IPS DF 4.7 (cell line): ENCODE data around the gene RASA3.

Experiments
- DNase-seq: peaks from one replicate; pipeline ENCODE4 v3.0.0-alpha.2; 2013; ENCODE audit warnings: low spot score; ENCODE audit errors: extremely low read depth

Gene RASA3

GRCh38 chr13:114010401-114011101 lies 121.9 kb downstream of the RASA3 start:
- DNase-seq, result no peak

- DNase-seq, result no peak
Measured at GRCh38 chr13:114009590-114010400, 122.6 kb downstream of the RASA3 start.

GRCh38 chr13:114008964-114009589 lies 123.3 kb downstream of the RASA3 start:
- DNase-seq, result no peak

DNA sequence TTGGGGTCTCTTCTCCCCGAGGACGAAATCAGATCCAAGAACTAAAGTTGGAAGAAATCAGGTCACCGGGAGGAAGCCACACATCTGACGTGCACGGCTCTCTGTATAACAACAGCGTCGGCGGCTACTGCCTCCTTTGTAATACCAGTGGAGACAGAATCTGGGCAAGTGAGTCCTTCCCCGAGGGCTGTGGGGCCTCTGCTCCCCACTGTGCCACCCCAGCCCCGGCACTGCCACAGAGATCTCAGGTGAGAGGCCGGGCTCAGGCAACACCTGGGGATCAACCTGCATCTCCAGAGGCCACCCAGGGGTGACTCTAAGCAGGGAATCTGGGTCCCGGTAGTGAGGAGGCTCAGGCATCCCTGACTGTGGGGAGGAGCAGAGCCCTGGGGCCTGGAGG lies 124.9 kb downstream of the RASA3 start:
- DNase-seq, result no peak

- no peak for DNase-seq
Measured at GRCh38 chr13:114005206-114005724, 127.2 kb downstream of the RASA3 start.

- DNase-seq, result no peak
Measured at GRCh38 chr13:114004420-114005205, 127.8 kb downstream of the RASA3 start.

- DNase-seq, result no peak
Measured at GRCh38 chr13:114002771-114003321, 129.6 kb downstream of the RASA3 start.

DNA sequence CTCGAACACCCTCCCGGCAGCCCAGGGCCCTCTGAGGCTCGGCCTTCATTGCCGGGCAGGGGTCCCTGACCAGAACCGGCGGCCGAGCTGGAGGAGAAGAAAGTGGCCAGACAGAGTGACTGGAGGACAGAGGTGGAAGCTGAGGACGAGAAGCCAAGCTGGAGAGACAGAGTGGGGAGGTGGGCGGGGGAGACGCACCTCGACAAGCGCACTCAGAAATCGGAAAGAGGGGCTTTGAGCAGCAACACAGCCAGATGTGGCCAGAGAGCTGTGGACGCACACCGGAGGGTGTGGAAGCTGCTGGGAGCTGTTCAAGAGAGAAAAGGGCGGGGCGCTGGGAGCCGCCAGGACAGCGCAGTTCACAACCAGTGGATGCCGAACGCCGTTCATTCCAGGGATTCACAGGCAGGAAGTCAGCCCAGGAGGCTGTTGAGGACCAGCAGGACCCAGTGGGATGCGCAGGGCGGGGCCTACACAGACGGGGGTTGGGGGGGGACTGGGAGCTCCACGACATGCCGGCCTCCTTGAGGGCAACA lies 130.3 kb downstream of the RASA3 start:
- no peak for DNase-seq

GRCh38 chr13:114001331-114002008 lies 131.0 kb downstream of the RASA3 start:
- no peak for DNase-seq

DNA sequence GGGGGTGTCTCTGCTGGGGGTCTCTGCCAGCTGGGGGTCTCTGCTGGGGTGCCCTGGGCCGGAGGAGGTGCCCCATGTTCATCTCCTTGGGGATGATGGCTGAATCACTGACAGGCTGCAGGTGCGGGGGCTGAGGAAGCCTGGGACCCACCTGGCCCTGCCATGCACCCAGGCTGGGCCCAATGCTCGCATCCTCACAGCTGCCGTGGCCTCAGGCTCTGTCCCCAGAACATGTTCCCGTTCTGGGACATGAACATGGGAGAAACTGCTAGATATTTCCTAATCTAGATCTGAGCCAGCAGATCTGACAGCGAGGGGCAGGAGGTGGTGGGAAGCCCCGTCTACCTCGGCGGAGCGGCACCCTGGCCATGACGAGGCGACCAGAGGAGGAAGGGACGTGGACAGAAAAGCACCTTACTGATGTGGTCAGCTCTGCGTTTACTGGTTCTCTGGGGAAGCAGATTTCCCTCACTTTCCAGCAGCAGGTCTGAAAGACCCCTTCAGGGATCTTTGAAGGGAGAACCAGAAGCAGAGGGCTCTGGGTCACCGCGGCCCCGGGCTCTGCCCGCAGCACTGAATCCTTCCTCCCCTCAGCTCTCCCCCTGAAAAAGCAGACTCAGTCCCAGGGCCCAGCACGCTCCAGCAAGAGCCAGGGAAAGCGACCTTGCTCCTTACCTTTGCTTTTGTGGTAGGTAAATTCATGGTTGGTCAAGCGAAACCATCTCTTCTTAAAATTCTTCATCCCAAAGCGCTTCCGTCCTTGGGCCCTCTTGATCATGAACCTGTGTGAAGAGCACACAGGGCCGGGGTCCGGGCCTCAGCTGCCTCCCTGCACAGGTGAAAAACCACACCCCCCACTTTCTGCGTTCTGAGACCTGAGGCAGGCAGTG lies 132.0 kb downstream of the RASA3 start:
- no peak for DNase-seq

GRCh38 chr13:113999618-113999910 lies 132.9 kb downstream of the RASA3 start:
- no peak for DNase-seq

DNA sequence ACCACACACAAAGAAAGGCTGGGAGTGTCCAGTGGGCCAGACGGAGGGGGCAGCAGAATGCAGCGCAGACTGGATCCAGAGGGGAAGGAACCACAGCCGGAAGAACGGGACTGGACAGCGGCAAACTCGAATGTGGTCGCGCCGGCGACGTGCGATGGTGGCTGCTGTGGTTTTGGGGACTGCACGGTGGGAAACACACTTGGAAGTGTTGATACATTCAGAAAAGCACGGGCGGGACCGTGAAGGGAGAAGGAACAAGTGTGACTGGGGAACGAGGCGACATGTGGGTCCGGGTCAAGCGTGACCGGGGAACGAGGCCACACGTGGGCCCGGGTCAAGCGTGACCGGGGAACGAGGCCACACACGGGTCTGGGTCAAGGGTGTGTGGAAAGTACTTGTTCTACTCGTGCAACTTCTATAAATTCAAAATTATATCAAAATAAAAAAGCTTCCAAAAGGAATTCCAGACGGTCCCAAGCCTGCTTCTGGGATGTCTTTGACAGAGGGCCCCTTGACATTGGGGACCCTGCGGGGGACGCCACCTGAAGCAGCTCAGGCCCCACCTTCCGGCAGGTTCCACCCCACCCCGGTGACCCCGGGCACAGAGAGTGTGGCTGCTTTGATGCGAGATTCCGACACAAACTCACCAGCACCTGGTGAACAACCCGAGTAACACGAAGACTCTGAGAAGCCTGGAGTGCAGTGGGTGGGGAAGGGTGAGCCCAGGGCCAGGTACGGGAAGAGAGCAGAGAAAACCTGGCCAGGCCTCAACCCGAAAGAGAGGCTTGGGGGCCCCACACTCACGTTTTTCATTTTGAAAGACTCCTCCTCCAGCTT lies 133.4 kb downstream of the RASA3 start:
- DNase-seq, result no peak

- DNase-seq, result no peak
Measured at GRCh38 chr13:113997845-113998751, 134.3 kb downstream of the RASA3 start.

DNA sequence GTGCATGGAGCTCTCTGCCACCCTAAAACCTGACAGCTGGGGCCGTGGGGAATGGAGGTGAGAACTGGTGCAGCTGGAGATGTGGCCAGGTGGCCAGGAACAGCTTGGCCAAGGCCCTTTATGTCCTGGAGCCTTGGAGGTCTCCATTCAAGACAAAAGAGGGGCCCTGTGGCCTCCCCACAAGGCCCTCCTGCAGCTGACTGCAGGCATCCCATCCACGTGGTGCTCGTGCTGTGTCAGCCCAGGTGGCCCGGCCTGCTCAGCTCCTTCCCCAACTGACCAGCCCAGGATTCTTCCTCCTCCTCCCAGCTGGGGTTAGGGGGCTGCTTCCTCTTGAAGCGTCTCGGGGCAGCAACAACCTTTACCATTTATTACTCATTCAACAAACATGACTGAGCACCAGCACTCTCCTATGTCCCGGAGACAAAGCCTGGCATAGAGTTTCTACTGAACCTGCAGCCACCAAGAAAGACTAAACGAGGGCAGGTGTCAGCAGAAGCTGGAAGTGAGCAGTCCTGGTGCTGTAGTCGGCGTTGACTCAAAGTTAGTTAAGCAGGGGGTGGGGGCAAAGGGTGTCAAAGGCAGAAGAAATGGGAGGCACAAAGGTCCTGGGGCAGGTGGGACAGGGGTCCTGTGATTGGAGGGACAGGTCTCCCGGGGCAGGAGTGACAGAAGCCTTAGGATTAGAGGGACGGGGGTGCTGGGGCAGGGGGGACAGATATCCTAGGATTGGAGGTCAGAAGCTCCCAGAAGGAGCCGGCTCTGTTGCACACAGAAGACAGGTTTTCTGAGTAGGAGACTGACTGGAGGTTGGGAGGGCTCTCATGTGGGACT lies 135.3 kb downstream of the RASA3 start:
- no peak for DNase-seq

GRCh38 chr13:113996081-113996911 lies 136.1 kb downstream of the RASA3 start:
- no peak for DNase-seq
